Measurements from ENCODE around the gene LYZL1.

Gene LYZL1

DNA sequence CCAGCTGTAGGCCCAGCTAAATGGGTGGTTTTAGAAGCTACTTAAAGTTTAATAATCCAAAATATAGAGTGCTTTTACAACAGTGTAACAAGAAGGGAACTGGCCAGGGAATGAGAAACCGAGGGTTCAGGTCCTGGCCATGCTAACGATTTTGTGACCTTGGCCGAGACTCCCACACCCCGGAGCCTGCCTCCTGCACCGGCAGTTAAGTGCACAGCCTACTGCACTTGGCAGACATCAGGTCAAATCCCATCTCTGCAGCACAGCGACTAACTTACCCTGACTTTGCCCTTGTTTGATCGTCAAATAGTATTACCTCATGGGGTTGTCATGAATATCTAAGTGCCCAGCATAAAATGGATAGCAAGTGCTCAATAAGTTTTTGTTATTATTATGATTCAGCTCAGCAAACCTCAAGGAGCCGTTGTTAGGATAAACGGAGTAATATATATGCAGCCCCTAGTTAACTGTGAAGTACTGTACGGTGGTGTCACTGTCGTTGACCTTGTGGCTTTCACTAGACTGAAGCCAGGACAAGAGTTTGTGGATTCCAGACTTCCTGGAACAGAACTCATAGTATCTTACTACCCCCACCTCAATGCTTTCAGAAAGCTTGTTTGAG, 35.5 kb downstream of the LYZL1 start:
- TF ChIP-seq, protein P1, sequence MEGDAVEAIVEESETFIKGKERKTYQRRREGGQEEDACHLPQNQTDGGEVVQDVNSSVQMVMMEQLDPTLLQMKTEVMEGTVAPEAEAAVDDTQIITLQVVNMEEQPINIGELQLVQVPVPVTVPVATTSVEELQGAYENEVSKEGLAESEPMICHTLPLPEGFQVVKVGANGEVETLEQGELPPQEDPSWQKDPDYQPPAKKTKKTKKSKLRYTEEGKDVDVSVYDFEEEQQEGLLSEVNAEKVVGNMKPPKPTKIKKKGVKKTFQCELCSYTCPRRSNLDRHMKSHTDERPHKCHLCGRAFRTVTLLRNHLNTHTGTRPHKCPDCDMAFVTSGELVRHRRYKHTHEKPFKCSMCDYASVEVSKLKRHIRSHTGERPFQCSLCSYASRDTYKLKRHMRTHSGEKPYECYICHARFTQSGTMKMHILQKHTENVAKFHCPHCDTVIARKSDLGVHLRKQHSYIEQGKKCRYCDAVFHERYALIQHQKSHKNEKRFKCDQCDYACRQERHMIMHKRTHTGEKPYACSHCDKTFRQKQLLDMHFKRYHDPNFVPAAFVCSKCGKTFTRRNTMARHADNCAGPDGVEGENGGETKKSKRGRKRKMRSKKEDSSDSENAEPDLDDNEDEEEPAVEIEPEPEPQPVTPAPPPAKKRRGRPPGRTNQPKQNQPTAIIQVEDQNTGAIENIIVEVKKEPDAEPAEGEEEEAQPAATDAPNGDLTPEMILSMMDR (IDR thresholded peaks at IDR 0.05; ENCODE audit: insufficient read depth, missing control alignments) = no peak
- DNase-seq (ENCODE audit: insufficient read length, low spot score) (no peak), FAIRE-seq (no peak)

DNA sequence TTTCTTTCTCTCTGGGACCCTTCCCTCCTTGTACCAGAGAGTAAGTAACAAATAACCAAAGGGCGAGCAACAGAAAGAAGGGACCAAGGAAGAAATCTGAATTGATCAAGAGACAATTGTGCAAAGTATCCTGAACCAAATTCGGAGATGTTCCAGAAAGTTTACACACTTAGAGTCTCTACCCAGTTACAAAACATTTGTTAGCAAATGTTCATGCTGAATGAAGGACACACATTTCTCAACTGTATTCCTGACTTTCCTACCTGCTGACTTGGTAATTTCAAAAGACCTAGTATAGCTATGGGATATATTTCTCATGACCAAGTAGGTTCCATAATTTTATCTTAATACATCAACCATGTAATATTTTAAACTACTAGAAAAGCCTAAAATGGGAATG, 37.4 kb downstream of the LYZL1 start:
- FAIRE-seq (no peak), DNase-seq (ENCODE audit: insufficient read length, low spot score) (no peak)
- TF ChIP-seq, protein P1 (IDR thresholded peaks at IDR 0.05; ENCODE audit: insufficient read depth, missing control alignments) = no peak

DNA sequence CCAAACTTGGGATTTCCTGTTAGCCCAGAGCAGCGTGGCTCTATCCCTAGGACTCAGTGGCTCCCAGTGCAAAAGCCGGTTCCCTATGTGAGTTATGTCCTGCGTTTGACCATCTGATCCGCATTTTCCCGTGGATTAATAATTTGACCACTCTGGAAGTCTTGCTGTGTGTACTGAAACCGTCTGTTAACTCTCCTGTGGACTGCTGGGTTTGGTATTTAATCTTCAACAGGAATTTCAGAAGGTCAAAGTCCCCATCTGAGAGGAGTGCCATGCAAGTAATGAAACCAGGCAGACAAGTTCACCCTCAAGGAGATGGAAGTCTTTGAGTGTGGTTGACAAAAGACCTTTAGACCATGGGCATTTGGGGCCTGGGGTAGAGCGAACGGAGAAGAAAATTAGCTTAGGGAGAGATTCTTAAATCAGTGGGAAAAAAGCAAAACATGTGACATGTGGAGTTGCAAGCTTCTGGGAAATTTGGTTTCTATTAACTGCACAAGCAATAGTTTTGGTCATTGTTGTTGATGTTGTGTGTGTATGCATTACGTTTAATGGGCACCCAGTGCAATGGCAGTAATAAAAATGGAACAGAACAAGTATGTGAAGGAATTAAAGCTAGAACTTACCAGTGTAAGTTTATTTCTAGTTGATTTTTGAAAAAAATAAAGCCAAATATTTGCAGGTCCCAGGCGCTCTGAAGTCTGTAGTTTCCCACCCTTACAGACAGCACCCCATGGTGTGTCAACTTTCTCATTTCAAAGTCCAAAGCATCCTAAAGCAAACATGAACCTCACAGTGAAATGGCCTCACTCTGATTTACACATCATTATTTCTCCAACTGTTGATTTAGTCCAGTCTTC, 38.2 kb downstream of the LYZL1 start:
- DNase-seq (ENCODE audit: insufficient read length, low spot score) (no peak), FAIRE-seq (no peak)
- TF ChIP-seq, protein P1 (IDR thresholded peaks at IDR 0.05; ENCODE audit: insufficient read depth, missing control alignments) = no peak

DNA sequence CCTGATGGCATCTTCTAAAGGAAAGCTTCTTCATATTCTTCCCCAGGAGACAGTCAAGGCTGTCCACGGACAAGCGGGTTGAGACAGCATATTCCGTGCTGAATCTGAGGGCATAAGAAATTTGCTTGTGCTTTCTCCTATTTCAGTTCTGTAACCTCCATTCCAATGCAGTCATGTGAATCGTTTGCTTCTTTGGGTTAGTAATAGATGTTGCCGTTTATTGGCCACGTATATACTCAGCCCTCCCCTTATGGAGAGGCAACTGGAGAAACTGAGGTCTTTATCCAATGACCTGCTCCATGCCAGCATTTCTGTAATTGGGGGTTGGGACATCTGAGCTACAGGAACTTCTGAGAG, 38.9 kb downstream of the LYZL1 start:
- no peak for FAIRE-seq
- DNase-seq (ENCODE audit: insufficient read length, low spot score) = no peak
- TF ChIP-seq, protein P1 (IDR thresholded peaks at IDR 0.05; ENCODE audit: insufficient read depth, missing control alignments) = no peak

DNA sequence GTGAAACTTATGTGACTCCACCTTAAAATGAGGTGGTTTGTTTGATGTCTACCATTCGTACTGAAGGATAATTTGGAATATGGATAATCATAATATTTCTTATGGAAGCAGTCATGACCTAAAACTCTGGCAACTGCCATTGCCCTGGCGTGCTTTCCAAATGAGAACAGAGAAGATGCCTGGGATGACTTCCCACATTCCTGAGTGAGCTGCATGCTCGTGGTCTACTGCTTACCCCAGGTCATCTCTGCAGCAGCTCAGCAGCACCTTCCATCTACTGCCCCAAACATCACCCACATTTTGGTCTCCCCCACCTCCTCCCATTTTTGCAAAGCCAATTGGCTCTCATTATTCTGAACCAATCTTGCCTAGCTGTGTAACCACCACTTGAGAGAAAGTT, 40.1 kb downstream of the LYZL1 start:
- DNase-seq (ENCODE audit: insufficient read length, low spot score) = no peak
- TF ChIP-seq, protein P1 (IDR thresholded peaks at IDR 0.05; ENCODE audit: insufficient read depth, missing control alignments) = no peak
- no peak for FAIRE-seq

DNA sequence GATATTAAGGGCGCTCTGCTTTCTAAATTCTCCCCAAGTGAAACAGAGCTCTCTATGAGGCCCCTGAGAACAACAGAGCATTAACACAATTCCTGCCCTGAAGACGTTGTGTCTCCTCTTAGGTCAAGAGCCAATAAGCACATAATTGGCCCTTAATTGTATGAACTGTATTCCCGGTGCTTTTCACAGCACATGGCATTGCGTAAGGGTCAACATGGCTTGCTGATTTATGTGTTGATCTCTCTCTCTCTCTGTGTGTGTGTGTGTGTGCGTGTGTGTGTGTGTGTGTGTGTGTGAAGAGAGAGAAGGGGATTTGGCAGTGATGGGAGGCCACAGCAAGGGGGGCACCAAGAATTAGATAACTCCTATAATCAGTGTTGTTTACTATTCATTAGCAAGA, 40.5 kb downstream of the LYZL1 start:
- no peak for DNase-seq (ENCODE audit: insufficient read length, low spot score)
- TF ChIP-seq, protein P1 (IDR thresholded peaks at IDR 0.05; ENCODE audit: insufficient read depth, missing control alignments) = no peak
- no peak for FAIRE-seq

All from D721Med (cell line).